Measurements from ENCODE around the gene HIRA. TPM values are rescaled to one million over a fixed set of nuclear protein-coding genes. Genes with fewer than 3 reads are reported as not detected.

HIRA gene
- total and polyA plus RNA-seq, 2 of the 8 experiments (the other 6 are each of a cell fraction or from before 2014, with no cell fraction given) = 34.9 to 67.2 TPM

DNA sequence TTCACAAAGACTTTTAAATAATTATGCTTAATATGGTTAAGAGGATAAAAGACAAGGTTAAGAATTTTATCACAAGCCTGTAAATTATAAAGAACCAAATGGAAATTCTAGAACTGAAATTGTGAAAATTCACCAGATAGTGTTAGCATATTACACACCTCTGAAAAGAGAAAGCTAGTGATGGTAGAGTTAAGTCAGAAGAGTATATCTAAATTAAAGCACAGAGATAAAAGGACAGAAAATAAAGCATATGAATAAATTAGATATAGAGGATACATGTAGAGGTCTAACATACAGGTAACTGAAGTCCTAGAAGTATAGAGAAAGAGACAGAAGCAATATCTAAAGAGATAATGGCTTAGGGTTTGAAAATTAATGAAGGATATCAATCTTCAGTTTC is 135.8 kb downstream of the HIRA start (continued):
- TF ChIP-seq, protein P1, sequence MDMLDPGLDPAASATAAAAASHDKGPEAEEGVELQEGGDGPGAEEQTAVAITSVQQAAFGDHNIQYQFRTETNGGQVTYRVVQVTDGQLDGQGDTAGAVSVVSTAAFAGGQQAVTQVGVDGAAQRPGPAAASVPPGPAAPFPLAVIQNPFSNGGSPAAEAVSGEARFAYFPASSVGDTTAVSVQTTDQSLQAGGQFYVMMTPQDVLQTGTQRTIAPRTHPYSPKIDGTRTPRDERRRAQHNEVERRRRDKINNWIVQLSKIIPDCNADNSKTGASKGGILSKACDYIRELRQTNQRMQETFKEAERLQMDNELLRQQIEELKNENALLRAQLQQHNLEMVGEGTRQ (IDR thresholded peaks at IDR 0.05; ENCODE audit: low read length) = no peak
- no peak for TF ChIP-seq FOSL1 (IDR thresholded peaks at IDR 0.05; ENCODE audit: insufficient read depth, low read depth, low read length)
- TF ChIP-seq RXRA (IDR thresholded peaks at IDR 0.05; ENCODE audit: insufficient read depth, low read depth, low read length) = no peak
- TF ChIP-seq CEBPB (IDR thresholded peaks at IDR 0.05; ENCODE audit: low read depth, low read length) = no peak
